OCI-LY7 (cell line): Measurements from ENCODE around the gene MESP1. TPM values are rescaled to one million over a fixed set of nuclear protein-coding genes. Genes with fewer than 3 reads are reported as not detected.

Experiments used
- BruUV-seq: library from RNA; stranded (reverse); fragments of 400-500 nt; replicated peaks from 2 replicates; lab custom pipeline; 2021; lab: Mats Ljungman, UMichigan
- CTCF ChIA-PET: fragments of 300-600 bp; sonication (Branson Sonifier 250); formaldehyde crosslinking; loops from one replicate; lab custom pipeline; 2022; ENCODE audit warnings: antibody characterized with exemption; ENCODE audit not compliant: unreplicated experiment; lab: Charles Lee
- POLR2A ChIA-PET: fragments of 300-600 bp; sonication (Branson Sonifier 250); formaldehyde crosslinking; loops from one replicate; lab custom pipeline; 2022; ENCODE audit warnings: antibody characterized with exemption; lab: Charles Lee
- DNase-seq: peaks from one replicate; pipeline ENCODE4 v3.0.0-alpha.2; 2015; ENCODE audit warnings: low spot score
- H2AFZ ChIP-seq: fragments of 200-600 bp; sonication (generic), shearing (Covaris generic); 2 replicates; pipeline ENCODE4 v1.6.1; 2014; ENCODE audit warnings: mild to moderate bottlenecking, antibody characterized with exemption, low read length, moderate library complexity
- H3K27ac ChIP-seq: fragments of 200-600 bp; sonication (generic); 2 replicates; pipeline ENCODE4 v1.5.1; 2014; ENCODE audit warnings: mixed run types, low read depth, mild to moderate bottlenecking, moderate library complexity, low read length, inconsistent platforms; ENCODE audit not compliant: poor library complexity, severe bottlenecking
- H3K36me3 ChIP-seq: fragments of 200-600 bp; sonication (generic); 2 replicates; pipeline ENCODE4 v1.6.1; 2014; ENCODE audit warnings: mild to moderate bottlenecking, antibody characterized with exemption, low read length, moderate library complexity, mixed read lengths; ENCODE audit not compliant: insufficient read depth
- H3K4me1 ChIP-seq: fragments of 200-600 bp; sonication (generic); 2 replicates; pipeline ENCODE4 v1.5.1; 2014; ENCODE audit warnings: mild to moderate bottlenecking, low read length; ENCODE audit not compliant: insufficient read depth, poor library complexity, severe bottlenecking
- H3K4me2 ChIP-seq: fragments of 200-600 bp; sonication (generic); 2 replicates; pipeline ENCODE4 v1.6.1; 2014; ENCODE audit warnings: mild to moderate bottlenecking, low read length
- H3K4me3 ChIP-seq: fragments of 200-600 bp; sonication (generic); 2 replicates; pipeline ENCODE4 v1.5.1; 2014; ENCODE audit warnings: mild to moderate bottlenecking, low read depth, low read length; ENCODE audit not compliant: poor library complexity, severe bottlenecking
- H3K79me2 ChIP-seq: fragments of 200-600 bp; sonication (generic); 2 replicates; pipeline ENCODE4 v1.6.1; 2016; ENCODE audit warnings: low read depth, mild to moderate bottlenecking, low read length, moderate library complexity, mixed read lengths; ENCODE audit not compliant: insufficient read depth
- H3K9me2 ChIP-seq: fragments of 200-600 bp; sonication (generic); 2 replicates; pipeline ENCODE4 v1.6.1; 2016; ENCODE audit warnings: mild to moderate bottlenecking, low read length, mixed read lengths; ENCODE audit not compliant: insufficient read depth
- H3K9me3 ChIP-seq: fragments of 200-600 bp; sonication (generic); 2 replicates; pipeline ENCODE4 v1.6.1; 2014; ENCODE audit warnings: mild to moderate bottlenecking, mixed run types, low read length, mixed read lengths
- H4K20me1 ChIP-seq: fragments of 200-600 bp; sonication (generic); 2 replicates; pipeline ENCODE4 v1.6.1; 2014; ENCODE audit warnings: mild to moderate bottlenecking, antibody characterized with exemption, low read length, moderate library complexity, mixed read lengths; ENCODE audit not compliant: insufficient read depth
- EZH2phosphoT487 ChIP-seq: fragments of 200-600 bp; sonication (generic); IDR thresholded peaks from 2 replicates; pipeline ENCODE4 v1.6.1; 2018; ENCODE audit warnings: low read depth, borderline replicate concordance, mild to moderate bottlenecking, mixed run types, antibody characterized with exemption, low read length, moderate library complexity, mixed read lengths
- intact Hi-C: fragments of 100-400 bp; cut with micrococcal nuclease; formaldehyde crosslinking; loops from one replicate; pipeline ENCODE4 v1.10.0; 2022; ENCODE audit not compliant: unreplicated experiment
- total RNA-seq, 2 experiments: library from RNA; depleted of rRNA in 1 of 2; stranded (reverse); fragments of >200 nt in 1 of 2; shearing (Covaris generic) in 1 of 2; gene quantifications; 2 replicates each; pipeline ENCODE4 v1.2.3, GENCODE V29; 2014 to 2022
- TF ChIP-seq, protein P1 (sequence below): fragments of 200-600 bp; sonication (generic); conservative IDR thresholded peaks from 2 replicates; pipeline ENCODE4 v1.5.1; 2014; ENCODE audit warnings: mild to moderate bottlenecking, antibody characterized with exemption, low read length, moderate library complexity, mixed read lengths

MESP1 gene
- total RNA-seq, 2 experiments from 2014 or later: 3.5 TPM; not detected in 1

DNA sequence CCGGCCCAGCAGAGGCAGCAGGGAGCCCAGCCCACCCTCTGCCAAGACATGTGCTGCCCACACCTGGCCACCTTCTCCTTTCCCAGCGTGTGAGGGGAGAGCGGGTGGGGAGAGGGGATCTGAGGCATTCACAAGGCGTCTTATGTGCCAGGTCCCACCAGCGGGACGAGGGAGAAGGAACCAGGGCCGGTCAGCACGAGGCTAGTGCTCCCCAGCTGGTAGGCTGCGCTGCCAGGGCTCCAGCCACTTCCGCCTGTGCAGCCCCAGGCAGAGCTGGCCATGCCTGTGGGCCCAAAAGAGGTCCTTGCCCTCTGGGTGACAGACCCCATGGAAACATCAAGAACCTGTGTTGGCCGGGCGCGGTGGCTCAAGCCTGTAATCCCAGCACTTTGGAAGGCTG is 5.9 kb downstream of the MESP1 start:
- Histone ChIP-seq H4K20me1 (no peaks in the 10 kb centered on the region), H3K9me3 (no peaks in the 10 kb centered on the region), H3K27ac (no peak overlapping the region), H2AFZ (no peak overlapping the region), H3K4me3 (no peak overlapping the region), H3K4me1 (no peaks in the 10 kb centered on the region), H3K36me3 (no peaks in the 10 kb centered on the region), H3K9me2 (no peaks in the 10 kb centered on the region), H3K4me2 (no peak overlapping the region), H3K79me2 (no peaks in the 10 kb centered on the region)
- no TSS peak for BruUV-seq
- ChIA-PET POLR2A (no interaction called here), CTCF (no interaction called here)
- no peak for TF ChIP-seq EZH2phosphoT487
- TF ChIP-seq, protein P1, sequence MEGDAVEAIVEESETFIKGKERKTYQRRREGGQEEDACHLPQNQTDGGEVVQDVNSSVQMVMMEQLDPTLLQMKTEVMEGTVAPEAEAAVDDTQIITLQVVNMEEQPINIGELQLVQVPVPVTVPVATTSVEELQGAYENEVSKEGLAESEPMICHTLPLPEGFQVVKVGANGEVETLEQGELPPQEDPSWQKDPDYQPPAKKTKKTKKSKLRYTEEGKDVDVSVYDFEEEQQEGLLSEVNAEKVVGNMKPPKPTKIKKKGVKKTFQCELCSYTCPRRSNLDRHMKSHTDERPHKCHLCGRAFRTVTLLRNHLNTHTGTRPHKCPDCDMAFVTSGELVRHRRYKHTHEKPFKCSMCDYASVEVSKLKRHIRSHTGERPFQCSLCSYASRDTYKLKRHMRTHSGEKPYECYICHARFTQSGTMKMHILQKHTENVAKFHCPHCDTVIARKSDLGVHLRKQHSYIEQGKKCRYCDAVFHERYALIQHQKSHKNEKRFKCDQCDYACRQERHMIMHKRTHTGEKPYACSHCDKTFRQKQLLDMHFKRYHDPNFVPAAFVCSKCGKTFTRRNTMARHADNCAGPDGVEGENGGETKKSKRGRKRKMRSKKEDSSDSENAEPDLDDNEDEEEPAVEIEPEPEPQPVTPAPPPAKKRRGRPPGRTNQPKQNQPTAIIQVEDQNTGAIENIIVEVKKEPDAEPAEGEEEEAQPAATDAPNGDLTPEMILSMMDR: no peak
- DNase-seq: no peak
- intact Hi-C loops: no loop called here

DNA sequence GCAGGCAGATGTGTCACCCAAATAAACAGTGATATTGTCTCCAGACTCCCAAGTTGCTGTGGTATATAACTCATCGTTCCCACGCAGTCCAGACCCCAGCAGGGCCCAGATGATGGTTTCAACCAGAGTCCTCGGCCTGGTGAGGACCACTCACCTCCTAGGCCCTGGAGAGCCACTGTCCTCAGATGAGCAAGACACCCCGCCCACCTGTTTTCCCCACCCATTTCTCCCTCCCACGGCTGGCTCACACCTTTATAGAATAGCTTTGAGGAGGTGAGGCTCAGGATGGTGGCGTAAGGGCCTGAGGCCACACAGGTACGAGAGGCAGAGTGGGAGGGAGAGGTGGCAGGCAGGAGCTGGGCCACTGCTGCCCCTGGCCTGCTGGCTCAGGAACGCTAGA is 7.5 kb downstream of the MESP1 start:
- Histone ChIP-seq H3K4me2 (no peak overlapping the region), H4K20me1 (no peaks in the 10 kb centered on the region), H2AFZ (no peak overlapping the region), H3K27ac (no peak overlapping the region), H3K4me1 (no peaks in the 10 kb centered on the region), H3K9me2 (no peaks in the 10 kb centered on the region), H3K79me2 (no peaks in the 10 kb centered on the region), H3K36me3 (no peaks in the 10 kb centered on the region), H3K9me3 (no peaks in the 10 kb centered on the region), H3K4me3 (no peak overlapping the region)
- intact Hi-C loops: loop anchor here (5.0 kb wide), 2 partner anchors 329 to 344 kb away; no protein-coding TSS in a partner anchor
- CTCF ChIA-PET: no interaction called here
- POLR2A ChIA-PET: interaction anchor here (0.6 kb wide), 1 partner anchor 227 kb away, joined by 3 read pairs; no protein-coding TSS in a partner anchor
- BruUV-seq: no TSS peak
- no peak for TF ChIP-seq EZH2phosphoT487
- TF ChIP-seq, protein P1: no peak
- DNase-seq: no peak

DNA sequence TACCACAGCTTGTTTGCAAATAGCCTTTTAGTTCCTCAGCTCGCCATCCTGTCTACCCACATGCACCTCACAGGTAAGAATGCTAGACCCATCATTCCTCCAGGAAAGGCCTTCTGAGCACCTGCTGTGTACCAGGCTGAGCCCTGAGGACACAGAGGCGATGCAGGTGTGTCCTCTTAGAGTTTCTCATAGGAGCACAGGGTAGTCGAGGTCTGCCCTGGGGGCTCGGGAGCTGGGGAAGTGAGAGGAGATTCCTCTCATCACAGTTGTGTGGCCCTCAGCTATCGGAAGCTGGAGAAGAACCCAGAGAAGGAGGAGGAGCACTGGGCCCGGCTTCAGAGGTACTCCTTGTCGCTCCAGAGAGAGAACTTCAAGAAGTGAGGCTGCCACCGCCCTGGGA is 8.0 kb downstream of the MESP1 start:
- no peaks in the 10 kb centered on the region for H3K36me3 ChIP-seq
- DNase-seq: no peak
- CTCF ChIA-PET: interaction anchor here (0.6 kb wide), 1 partner anchor 18 kb away, joined by 3 read pairs; no protein-coding TSS in a partner anchor
- H2AFZ ChIP-seq: no peak overlapping the region
- BruUV-seq: no TSS peak
- H3K4me2 ChIP-seq: no peak overlapping the region
- intact Hi-C loops: loop anchor here (5.0 kb wide), 2 partner anchors 329 to 344 kb away; no protein-coding TSS in a partner anchor
- H3K4me1 ChIP-seq: no peaks in the 10 kb centered on the region
- H3K79me2 ChIP-seq: no peaks in the 10 kb centered on the region
- H3K27ac ChIP-seq: no peak overlapping the region
- POLR2A ChIA-PET: no interaction called here
- no peaks in the 10 kb centered on the region for H3K9me3 ChIP-seq
- no peak overlapping the region for H3K4me3 ChIP-seq
- no peaks in the 10 kb centered on the region for H4K20me1 ChIP-seq
- TF ChIP-seq EZH2phosphoT487: no peak
- TF ChIP-seq, protein P1: no peak
- no peaks in the 10 kb centered on the region for H3K9me2 ChIP-seq
